ENCODE results near the gene DDX24. TPM values are rescaled to one million over a fixed set of nuclear protein-coding genes. Genes with fewer than 3 reads are reported as not detected.

The DDX24 gene
- total and polyA plus RNA-seq, 2 donors (not counting 1 experiment from before 2014, with no cell fraction given): 143 to 192 TPM

- DNase-seq (ENCODE audit: low read depth in 2 of 2): no peak
Observed at GRCh38 chr14:94042433-94043091, 38.4 kb downstream of the DDX24 start.

GRCh38 chr14:94041551-94042346 is 39.3 kb downstream of the DDX24 start:
- no peak overlapping the region for H3K4me3 ChIP-seq (replicated peaks in 1 of 4; ENCODE audit: control extremely low read depth in 1 of 4, insufficient read depth in 1 of 4, low read depth in 3 of 4, low read length in 4 of 4)
- peak; percentile 75 to 85 for DNase-seq (ENCODE audit: low read depth in 2 of 2)
- no peaks in the 10 kb centered on the region for H3K27me3 ChIP-seq (ENCODE audit: control insufficient read depth, insufficient read depth, low read length)
- TF ChIP-seq EZH2 (IDR thresholded peaks at IDR 0.05; ENCODE audit: low read length, missing control alignments) (no peak), CTCF (conservative IDR thresholded peaks at IDR 0.05 in 1 of 2, IDR thresholded peaks at IDR 0.05 in 1 of 2; ENCODE audit: low read depth in 1 of 2, low read length in 2 of 2) (no peak)
- peaks cover 10% of the 10 kb centered on the region for H3K36me3 ChIP-seq (ENCODE audit: control insufficient read depth, insufficient read depth, low read length)
- H3K27ac ChIP-seq (ENCODE audit: insufficient read depth, low read length): peak overlapping the region; percentile 2
- H3K4me2 ChIP-seq (ENCODE audit: extremely low read depth, insufficient read depth, low read length): peak overlapping the region; percentile 71
- no peak overlapping the region for H2AFZ ChIP-seq (ENCODE audit: low read length)
- H3K9ac ChIP-seq (ENCODE audit: insufficient read depth, low read length): no peak overlapping the region
- no peaks in the 10 kb centered on the region for H4K20me1 ChIP-seq (ENCODE audit: control insufficient read depth, extremely low read depth, insufficient read depth, low read length)
- H3K79me2 ChIP-seq (ENCODE audit: control insufficient read depth, insufficient read depth, low read length): no peaks in the 10 kb centered on the region
- H3K9me3 ChIP-seq (ENCODE audit: control insufficient read depth, insufficient read depth, low read depth, low read length): no peaks in the 10 kb centered on the region
- H3K4me1 ChIP-seq (ENCODE audit: control insufficient read depth, extremely low read depth, insufficient read depth, low read length): peaks cover 25% of the 10 kb centered on the region

More at GRCh38 chr14:94042433-94043091, 38.4 kb downstream of the DDX24 start:
- H3K9me3 ChIP-seq (ENCODE audit: control insufficient read depth, insufficient read depth, low read depth, low read length): no peaks in the 10 kb centered on the region
- no peaks in the 10 kb centered on the region for H3K27me3 ChIP-seq (ENCODE audit: control insufficient read depth, insufficient read depth, low read length)
- TF ChIP-seq EZH2 (IDR thresholded peaks at IDR 0.05; ENCODE audit: low read length, missing control alignments) (no peak), CTCF (conservative IDR thresholded peaks at IDR 0.05 in 1 of 2, IDR thresholded peaks at IDR 0.05 in 1 of 2; ENCODE audit: low read depth in 1 of 2, low read length in 2 of 2) (no peak)
- peak overlapping the region; percentile 20 for H3K27ac ChIP-seq (ENCODE audit: insufficient read depth, low read length)
- H3K4me2 ChIP-seq (ENCODE audit: extremely low read depth, insufficient read depth, low read length): peak overlapping the region; percentile 71
- H3K9ac ChIP-seq (ENCODE audit: insufficient read depth, low read length): no peak overlapping the region
- peaks cover 25% of the 10 kb centered on the region for H3K4me1 ChIP-seq (ENCODE audit: control insufficient read depth, extremely low read depth, insufficient read depth, low read length)
- H2AFZ ChIP-seq (ENCODE audit: low read length): no peak overlapping the region
- H4K20me1 ChIP-seq (ENCODE audit: control insufficient read depth, extremely low read depth, insufficient read depth, low read length): no peaks in the 10 kb centered on the region
- H3K36me3 ChIP-seq (ENCODE audit: control insufficient read depth, insufficient read depth, low read length): peaks cover 12% of the 10 kb centered on the region
- no peaks in the 10 kb centered on the region for H3K79me2 ChIP-seq (ENCODE audit: control insufficient read depth, insufficient read depth, low read length)
- H3K4me3 ChIP-seq (replicated peaks in 1 of 4; ENCODE audit: control extremely low read depth in 1 of 4, insufficient read depth in 1 of 4, low read depth in 3 of 4, low read length in 4 of 4): no peak overlapping the region

- peaks cover 8% of the 10 kb centered on the region for H3K36me3 ChIP-seq (ENCODE audit: control insufficient read depth, insufficient read depth, low read length)
- DNase-seq (ENCODE audit: low read depth in 2 of 2): no peak
- H4K20me1 ChIP-seq (ENCODE audit: control insufficient read depth, extremely low read depth, insufficient read depth, low read length): no peaks in the 10 kb centered on the region
- H3K79me2 ChIP-seq (ENCODE audit: control insufficient read depth, insufficient read depth, low read length): no peaks in the 10 kb centered on the region
- H3K27me3 ChIP-seq (ENCODE audit: control insufficient read depth, insufficient read depth, low read length): no peaks in the 10 kb centered on the region
- peaks cover 25% of the 10 kb centered on the region for H3K4me1 ChIP-seq (ENCODE audit: control insufficient read depth, extremely low read depth, insufficient read depth, low read length)
- H3K27ac ChIP-seq (ENCODE audit: insufficient read depth, low read length): no peak overlapping the region
- no peak for TF ChIP-seq EZH2 (IDR thresholded peaks at IDR 0.05; ENCODE audit: low read length, missing control alignments)
- TF ChIP-seq CTCF (conservative IDR thresholded peaks at IDR 0.05 in 1 of 2, IDR thresholded peaks at IDR 0.05 in 1 of 2; ENCODE audit: low read depth in 1 of 2, low read length in 2 of 2): no peak
- no peak overlapping the region for H2AFZ ChIP-seq (ENCODE audit: low read length)
- H3K4me3 ChIP-seq (replicated peaks in 1 of 4; ENCODE audit: control extremely low read depth in 1 of 4, insufficient read depth in 1 of 4, low read depth in 3 of 4, low read length in 4 of 4): no peak overlapping the region
- H3K9ac ChIP-seq (ENCODE audit: insufficient read depth, low read length): no peak overlapping the region
- no peaks in the 10 kb centered on the region for H3K9me3 ChIP-seq (ENCODE audit: control insufficient read depth, insufficient read depth, low read depth, low read length)
- H3K4me2 ChIP-seq (ENCODE audit: extremely low read depth, insufficient read depth, low read length): no peak overlapping the region
Observed at GRCh38 chr14:94040796-94041195, 40.2 kb downstream of the DDX24 start.

Data from fibroblast of lung (primary cell).